ENCODE measurements around the gene PALMD. TPM values are rescaled to one million over a fixed set of nuclear protein-coding genes. Genes with fewer than 3 reads are reported as not detected.

PALMD gene
- total RNA-seq, 2 donors from 2014 or later: 22.6 to 31.0 TPM

GRCh38 chr1:99728494-99729235 lies 82.8 kb downstream of the PALMD start:
- intact Hi-C loops (cut with DNase I): no loop called here
- no peak for DNase-seq (ENCODE audit: low spot score)

- DNase-seq (ENCODE audit: low spot score): no peak
- intact Hi-C loops (cut with DNase I): no loop called here
Measured at GRCh38 chr1:99731384-99731783, 85.5 kb downstream of the PALMD start.

GRCh38 chr1:99735852-99736251 lies 89.9 kb downstream of the PALMD start:
- intact Hi-C loops (cut with DNase I): no loop called here
- no peak for DNase-seq (ENCODE audit: low spot score)

GRCh38 chr1:99737016-99737415 lies 91.1 kb downstream of the PALMD start:
- no peak for DNase-seq (ENCODE audit: low spot score)
- intact Hi-C loops (cut with DNase I): no loop called here

GRCh38 chr1:99738858-99739465 lies 93.0 kb downstream of the PALMD start:
- intact Hi-C loops (cut with DNase I): no loop called here
- no peak for DNase-seq (ENCODE audit: low spot score)

- intact Hi-C loops (cut with DNase I): no loop called here
- DNase-seq (ENCODE audit: low spot score): no peak
Measured at GRCh38 chr1:99740141-99740540, 94.2 kb downstream of the PALMD start.

Other genes with a start within 250 kb of the PALMD start
- gene FRRS1, start 120.5 kb downstream of the PALMD start, total RNA-seq: 10 to 100 TPM in 1 of 2 donors, 1 to 10 TPM in 1; 8.0 to 17.5 TPM
- gene AGL, start 204.2 kb downstream of the PALMD start, total RNA-seq: 10 to 100 TPM; 45.7 to 54.7 TPM